GM19324 (cell line): ENCODE data around the gene MS4A6E.
"Not testable (repeated sequence)": the region's sequence is repeated elsewhere in the genome, so short reads cannot be mapped to it uniquely, and the experiment has no call there.

Source experiments
- ATAC-seq: cut with Tn5 transposase; IDR thresholded peaks from one replicate; pipeline ENCODE4 v1.9.1; 2021; ENCODE audit warnings: mild to moderate bottlenecking, moderate library complexity; ENCODE audit not compliant: unreplicated experiment, low FRiP score

The MS4A6E gene, protein sequence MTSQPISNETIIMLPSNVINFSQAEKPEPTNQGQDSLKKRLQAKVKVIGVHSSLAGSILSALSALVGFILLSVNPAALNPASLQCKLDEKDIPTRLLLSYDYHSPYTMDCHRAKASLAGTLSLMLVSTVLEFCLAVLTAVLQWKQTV

DNA sequence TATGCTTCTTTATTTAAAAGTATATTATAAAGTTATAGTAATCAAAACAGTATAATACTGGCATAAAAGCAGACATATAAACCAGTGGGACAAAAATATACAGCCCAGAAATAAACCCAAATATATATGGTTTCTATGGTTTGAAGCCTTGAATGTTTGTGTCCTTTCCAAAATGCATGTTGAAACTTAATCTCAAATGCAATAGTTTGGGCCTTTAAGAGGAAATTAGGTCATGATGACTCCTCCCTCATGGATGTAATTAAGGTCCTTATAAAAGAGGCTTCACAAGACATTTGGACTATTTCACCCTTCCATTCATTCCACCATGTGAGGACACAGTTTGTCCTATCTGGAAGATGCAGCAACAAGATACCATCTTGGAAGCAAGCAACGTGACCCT, at the start of gene MS4A6E:
Gene MS4A6E, plus strand, starts transcription at position 301 of the 400 bp plus-strand sequence. CDS start 7,641 bp downstream, outside the sequence.
- no peak for ATAC-seq

DNA sequence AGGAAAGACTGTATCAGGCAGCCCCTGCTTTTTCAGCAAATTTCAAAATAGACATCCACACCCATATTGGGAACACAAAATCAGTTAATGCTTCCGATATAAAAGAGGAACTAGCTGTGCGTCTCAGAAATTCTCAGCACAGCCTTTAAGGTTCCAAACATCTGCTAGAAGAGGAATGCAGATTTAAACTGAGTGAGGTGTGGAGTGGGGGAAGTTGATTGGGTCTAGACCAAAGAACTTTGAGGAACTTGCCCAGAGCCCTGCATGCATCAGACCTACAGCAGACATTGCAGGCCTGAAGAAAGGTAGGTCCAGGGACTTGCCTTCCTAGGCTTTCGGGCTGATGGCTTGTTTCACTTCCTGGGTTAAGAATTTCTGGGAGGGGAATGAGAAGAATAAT, 46.6 kb upstream of the MS4A6E start, which contains the start of gene MS4A4A:
Gene MS4A4A, plus strand, starts transcription at position 255 of the 400 bp plus-strand sequence. Its CDS starts 10 bp downstream, at position 265.
- ATAC-seq, result no peak

DNA sequence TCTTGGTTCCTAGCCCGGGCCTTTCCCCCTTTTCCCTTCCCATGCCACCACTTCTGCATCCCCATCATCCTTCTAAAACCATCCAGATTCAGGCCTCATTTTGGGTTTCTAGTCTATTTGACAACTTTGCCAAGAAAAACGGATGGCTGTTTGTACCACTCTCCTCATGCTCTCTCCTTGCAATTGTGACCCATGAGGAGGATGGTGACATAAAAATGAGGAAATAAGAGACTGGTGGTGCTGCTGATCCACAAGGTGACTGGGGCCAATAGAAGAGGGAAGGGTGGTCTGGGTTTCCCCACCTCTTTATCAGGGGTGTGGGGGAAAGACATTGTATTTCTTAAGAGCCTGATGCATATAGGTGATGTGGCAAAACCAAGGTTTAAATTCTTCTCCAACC, 45.6 kb upstream of the MS4A6E start:
- ATAC-seq, result no peak

DNA sequence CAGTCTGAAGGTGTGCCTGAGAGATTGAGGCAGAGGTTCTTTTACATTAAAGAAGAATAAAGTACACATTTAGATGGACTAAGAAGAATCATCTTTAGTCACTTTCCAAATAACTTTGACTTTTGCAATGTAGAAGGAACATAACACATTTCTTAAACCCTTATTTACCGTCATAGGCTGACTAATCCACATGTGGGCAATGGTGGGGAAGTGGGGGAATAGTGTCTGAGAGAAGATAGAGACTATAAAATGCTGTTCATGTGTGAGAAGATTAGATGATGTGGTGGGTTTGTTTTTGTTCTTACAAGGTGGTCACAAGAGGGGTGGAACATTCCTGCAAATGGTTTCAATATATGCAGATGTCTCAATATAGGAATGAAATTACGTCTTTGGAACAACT, 44.8 kb upstream of the MS4A6E start:
- ATAC-seq, result no peak

DNA sequence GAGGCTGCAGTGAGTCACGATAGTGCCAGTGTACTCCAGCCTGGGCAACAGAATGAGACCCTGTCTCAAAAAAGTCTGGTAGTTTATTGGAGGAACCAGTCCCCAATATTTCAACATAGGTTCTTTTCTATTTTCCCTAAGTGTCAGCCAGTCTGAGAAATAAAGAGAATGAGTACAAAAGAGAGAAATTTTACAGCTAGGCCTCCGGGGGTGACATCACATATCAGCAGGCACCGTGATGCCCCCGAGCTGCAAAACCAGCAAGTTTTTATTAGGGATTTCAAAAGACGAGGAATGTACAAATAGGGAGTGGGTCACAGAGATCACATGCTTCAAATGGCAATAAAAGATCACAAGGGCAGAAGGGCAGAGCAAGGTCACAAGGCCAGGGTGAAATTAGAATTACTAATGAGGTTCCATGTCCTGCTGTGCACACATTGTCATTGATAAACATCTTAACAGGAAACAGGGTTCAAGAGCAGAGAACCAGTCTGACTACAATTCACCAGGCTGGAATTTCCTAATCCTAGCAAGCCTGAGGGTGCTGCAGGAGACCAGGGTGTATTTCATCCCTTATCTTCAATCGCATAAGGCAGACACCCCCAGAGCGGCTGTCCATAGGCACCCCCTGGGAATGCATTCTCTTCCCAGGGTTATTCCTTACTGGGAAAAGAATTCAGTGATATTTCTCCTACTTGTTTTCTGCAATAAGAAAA, 41.5 kb upstream of the MS4A6E start:
- not testable (repeated sequence) for ATAC-seq

DNA sequence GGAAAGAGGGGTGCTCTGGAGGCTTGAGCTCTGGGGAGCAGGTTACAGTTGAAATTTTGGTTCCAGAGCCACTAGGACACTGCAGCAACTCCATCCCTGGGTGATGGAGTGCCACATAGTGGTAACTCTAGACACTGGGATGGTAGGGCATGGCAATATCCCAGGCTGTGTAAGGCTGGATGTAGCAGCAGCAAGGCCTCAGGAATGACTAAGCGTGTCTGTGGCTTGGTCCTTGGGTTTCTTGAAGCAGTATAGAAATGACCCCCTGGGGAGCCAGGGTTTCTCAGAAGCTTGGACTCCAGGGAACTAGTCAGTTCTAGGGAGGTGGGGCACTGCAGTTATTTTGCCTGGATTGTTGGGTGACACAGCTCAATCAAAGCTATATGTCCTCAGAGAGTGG, 38.5 kb upstream of the MS4A6E start:
- no peak for ATAC-seq

DNA sequence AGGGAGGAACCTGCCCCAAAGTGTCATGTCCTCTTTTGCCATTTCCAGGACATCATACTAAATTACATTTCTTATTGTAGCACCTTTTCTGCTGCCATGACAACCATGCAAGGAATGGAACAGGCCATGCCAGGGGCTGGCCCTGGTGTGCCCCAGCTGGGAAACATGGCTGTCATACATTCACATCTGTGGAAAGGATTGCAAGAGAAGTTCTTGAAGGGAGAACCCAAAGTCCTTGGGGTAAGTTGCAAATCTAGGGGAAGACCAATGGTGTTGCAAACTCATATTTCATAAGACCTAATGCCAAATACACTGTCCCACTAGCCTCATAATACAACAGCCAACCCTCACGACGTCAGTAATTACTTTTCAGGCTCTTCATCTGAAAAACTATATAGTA, 34.9 kb upstream of the MS4A6E start:
- ATAC-seq, result no peak

DNA sequence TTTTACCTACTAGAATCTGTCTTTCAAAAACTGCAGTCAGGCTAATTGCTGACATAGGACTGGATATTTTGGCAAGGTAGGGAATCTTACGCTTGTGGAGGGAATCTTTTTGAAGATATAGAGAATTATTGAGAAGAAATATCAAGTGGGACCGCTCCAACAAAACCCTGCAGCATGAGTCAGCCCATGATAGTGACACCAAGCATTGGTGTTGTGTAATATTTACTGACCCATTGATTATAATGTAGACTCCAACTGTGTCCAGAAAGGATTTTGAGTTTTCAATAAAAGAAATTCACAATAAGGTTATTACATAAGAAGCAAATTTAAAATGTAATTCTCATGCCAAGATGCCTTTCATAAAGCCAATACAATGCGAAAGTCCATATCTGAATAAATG, 25.9 kb upstream of the MS4A6E start:
- no peak for ATAC-seq

DNA sequence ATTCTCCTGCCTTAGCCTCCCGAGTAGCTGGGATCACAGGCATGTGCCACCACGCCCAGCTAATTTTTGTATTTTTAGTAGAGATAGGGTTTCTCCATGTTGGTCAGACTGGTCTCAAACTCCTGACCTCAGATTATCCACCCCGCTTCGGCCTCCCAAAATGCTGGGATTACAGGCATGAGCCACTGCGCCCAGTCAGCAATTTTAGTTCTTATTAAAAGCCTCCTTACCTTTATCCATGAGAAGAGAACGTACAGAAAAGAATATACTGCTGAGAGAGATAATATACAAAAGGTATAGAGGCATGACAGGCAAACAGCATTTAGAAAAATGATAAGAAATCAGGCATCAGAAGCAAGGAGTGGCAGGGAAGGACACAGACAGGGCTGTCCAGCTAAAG, 25.2 kb upstream of the MS4A6E start:
- ATAC-seq, result not testable (repeated sequence)

DNA sequence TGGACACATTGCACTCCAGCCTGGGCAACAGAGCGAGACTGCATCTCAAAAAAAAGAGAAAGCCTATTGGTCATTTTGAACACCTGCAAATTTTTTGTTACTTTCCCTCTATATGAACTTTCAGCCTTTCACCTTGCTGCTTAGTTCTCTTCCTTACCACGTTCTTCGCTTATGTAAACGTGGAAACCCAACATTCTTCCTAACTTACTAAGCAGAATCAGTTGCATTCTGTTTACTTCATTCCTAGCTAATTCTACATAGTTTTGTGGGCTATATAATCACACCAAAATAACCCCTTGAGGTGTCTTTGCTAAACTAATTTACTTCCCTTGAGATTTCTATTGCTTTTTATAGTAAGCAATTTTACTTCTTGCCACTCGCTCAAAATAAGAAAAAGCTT, 23.4 kb upstream of the MS4A6E start:
- ATAC-seq, result no peak

DNA sequence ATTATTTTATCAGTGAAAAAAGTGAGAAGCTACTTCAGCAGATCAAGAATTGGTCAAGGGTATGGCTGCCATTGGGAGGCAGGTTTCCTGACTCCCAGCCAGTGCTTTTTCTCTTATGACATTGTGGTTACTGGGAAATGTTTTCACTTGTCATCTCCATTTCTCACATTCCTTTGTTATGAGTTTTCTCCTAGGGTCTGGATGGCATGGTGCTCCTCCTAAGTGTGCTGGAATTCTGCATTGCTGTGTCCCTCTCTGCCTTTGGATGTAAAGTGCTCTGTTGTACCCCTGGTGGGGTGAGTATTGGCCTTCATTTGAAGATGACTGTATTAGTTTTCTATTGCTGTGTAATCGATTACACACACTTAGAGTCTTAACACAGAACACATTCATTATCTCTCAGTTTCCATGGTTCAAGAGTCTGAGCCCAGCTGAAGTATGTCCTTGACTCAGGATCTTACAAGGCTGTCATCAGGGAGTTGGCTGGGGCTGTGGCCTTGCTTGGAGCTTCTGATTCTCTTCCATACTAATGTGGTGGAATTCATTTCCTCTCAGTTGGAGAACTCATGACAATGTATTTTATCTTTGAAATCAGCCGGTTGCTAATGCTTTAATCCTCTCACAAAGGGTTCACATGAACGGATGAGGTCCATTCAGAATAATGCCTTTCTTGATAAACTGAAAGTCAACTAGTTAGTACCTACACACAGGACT, 21.0 kb upstream of the MS4A6E start:
- ATAC-seq, result no peak

DNA sequence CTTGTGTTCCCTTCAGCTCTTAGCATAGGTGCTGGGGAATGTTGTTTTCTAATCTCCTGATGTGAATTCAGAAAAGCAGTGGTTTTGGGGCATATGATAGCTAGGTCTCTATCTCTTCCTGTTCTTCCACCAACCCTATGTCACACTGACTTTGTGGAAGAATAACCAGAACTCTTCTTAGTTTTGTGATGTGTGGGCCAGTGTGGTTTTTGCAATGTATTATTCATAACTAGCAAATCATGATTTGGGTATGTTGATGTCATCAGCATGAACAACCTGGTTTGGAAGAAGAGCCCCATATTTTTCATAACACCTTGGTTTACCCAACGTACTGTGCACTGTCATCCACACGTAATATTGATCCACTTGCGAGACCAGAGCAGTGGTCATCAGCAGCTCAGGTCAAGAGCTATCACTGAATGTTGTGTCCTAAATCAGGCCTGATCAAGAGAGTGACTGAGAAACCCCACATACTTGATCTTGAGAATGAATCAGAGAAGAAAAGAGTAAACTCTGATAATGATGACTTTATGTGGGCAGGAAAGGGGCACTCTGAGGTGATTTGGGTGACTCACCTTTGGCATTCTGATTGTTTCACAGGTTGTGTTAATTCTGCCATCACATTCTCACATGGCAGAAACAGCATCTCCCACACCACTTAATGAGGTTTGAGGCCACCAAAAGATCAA, 19.4 kb upstream of the MS4A6E start:
- ATAC-seq, result no peak

DNA sequence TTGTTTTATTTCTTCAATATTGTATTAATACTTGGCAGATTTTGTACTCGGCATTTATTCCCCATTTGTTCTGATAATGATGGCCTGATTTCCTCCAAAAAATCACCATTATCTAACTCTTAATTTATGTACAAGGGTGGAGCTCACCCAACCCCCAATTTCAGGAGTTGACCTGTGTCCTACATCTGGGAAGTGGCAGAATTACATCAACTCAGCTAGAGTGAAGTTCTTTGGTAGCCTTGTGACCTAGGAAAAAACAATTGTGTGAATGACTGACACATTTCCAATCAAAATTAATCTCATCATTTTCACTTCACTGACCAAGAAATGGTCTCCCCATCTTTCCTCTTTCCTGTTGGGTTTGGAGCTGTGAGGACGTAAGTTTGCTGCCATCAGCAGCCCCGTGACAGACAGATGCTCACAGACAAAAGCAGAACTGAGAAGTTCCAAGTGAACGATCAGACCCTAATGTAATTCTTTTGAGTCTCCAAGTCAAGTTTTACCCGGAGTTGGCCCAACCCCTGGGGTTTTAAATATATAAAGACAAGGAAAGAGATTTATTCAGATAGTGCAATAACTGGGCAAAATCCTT, 16.6 kb upstream of the MS4A6E start:
- no peak for ATAC-seq

DNA sequence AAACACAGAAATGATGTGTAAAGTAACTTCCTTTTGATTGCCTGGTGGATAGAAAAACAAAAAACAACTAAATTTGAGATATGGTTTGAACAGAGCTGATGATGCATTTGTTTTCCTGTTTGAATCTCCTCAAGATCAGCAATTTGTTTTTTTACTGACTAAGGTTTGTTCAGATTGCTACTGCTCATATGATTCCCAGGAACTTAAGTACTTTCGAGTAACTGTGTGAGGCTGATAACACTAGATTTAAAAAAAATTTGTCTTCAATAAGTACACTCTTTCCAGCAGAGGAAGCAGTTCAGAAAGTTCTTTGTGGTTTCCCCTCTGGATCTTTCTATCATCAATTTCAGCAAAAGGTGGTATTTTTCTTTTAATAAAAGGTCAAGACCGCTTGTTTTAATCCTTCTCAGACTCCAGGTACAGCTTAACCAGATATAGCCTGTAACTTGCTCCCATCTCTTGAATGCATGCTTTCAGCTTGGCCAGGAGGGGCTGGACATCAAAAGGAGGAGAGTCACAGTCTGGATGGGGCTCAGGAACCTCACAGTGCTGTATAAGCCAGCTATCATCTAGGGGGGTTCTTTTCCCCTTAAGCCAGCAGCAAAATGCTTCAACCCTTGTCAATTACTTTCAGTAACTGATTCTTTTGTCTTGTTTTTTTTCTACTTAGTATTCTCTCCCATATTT, 12.3 kb upstream of the MS4A6E start:
- no peak for ATAC-seq

DNA sequence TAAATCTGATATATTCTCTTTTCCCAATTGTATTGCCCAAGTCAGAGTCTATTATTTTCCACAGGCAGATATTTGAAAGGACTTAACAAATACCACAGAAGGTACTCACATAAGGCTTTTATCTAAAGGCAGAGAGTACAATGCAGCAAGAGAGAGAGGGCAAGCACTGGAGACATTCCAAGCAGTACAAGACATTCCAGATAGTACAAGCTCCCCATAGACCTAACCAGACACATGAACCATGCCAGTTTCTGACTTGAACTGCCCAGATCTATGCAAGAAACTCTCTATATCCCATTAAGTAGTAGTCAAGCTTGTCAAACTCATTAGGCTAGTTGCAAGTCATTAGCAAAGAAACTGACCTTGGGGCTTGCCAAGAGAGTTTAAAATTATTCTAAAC, 11.2 kb upstream of the MS4A6E start:
- ATAC-seq, result no peak

DNA sequence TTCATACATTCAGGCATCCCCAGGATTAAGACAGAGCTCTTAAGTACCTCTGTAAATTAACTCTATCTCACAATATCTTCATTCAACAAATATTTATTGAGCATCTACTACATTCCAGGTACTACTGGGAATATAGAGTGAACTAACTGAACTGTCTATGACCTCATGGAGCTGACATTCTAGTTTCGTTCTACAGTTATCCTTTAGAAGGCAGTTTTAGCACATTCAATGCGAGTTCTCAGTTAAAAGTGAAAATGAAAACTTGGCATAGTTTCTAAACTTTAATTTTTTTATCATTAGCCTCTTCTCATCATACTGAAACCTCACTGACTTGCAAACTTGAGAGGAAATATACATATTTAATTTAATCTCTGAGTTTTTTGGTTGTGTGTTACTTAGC, 10.7 kb upstream of the MS4A6E start:
- no peak for ATAC-seq

DNA sequence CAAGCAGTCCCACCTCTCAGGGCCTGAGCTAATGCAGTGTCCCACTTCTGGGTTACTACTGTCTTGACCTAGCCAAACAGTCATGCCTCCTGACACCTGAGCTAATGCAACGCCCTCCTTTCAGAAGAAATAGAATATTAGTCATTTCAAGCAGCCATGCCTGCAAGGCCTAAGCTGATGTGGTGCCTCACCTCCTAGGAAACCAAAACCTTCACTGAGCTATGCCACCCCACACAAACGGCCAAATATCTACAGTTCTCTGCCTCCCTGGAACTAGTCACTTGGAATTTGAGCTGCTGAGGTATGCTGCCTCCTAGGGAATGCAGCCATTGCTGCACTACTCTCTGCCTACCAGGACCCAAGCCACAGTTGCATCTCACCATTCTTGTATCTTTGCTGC, 8.3 kb upstream of the MS4A6E start:
- ATAC-seq, result no peak

DNA sequence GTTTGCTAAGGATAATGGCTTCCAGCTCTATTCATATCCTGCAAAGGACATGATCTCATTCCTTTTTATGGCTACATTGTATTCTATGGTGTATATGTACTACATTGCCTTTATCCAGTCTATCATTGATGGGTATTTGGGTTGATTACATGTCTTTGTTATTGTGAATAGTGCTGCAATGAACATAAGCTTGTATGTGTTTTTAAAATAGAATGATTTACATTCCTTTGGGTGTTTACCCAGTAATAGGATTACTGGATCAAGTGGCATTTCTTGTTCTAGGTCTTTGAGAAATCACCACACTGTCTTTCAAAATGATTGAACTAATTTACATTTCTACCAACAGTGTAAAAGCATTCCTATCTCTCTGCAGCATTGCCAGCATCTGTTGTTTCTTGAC, 6.0 kb upstream of the MS4A6E start:
- no peak for ATAC-seq

DNA sequence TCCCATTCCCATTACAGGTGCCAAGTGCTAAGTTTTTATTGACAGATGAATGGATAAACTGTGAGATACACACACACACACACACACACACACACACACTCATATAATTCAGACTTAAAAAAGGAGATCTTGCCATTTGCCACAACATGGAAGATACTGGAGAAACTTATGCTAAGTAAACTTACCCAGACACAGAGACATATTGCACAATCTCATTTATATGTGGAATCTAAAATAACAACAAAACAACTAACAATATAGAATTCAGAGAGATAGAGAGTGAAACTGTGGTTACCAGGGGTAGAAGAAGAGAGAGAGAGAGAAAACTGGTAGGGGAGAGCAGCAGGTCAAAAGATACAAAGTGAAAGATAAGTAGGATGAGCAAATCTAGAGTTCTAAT, 1.4 kb downstream of the MS4A6E start:
- no peak for ATAC-seq

DNA sequence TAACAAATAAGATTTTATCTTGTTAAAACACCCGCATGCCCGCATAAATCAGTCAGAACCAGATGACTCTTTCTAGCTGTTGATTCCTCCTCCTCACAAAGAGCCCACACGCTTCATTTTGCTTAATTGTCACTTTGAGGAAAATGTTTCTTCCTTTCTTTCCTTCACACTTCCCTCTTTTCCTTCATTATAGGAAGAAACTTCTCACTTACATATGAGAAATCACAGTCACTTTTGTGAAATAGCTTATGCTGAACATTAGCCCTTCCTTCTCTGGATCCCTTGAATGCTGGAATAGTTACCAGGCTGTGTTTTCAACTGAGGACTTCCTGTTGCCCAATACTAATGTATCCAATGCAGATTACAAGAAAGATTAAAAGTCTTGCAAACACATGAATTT, 5.8 kb downstream of the MS4A6E start:
- ATAC-seq, result no peak
